GM19467 (cell line): Measurements from ENCODE around the gene PARD3B.

Experiments
- ATAC-seq: cut with Tn5 transposase; IDR thresholded peaks from one replicate; pipeline ENCODE4 v1.9.1; 2021; ENCODE audit warnings: mild to moderate bottlenecking, moderate library complexity; ENCODE audit not compliant: unreplicated experiment

Gene PARD3B

DNA sequence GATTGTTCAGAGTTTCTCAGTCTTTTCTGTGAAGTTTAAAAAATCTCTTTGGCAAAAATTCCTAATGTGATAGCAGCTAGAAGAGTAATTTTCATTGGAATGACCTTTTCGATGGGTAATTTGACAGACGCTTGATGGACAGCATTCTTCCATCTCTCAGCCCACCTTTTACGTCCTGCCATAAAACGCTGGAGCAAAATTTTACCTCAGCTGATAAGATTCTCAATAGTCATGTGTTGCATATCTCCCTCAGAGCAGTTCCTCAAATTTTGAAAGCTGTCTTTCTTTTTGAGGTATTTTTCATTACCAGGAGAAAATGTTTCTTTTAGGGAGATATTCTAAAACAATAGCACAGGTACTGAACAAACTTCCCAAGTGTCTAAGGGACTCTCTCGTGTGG lies 441.4 kb downstream of the PARD3B start:
- ATAC-seq, result no peak

DNA sequence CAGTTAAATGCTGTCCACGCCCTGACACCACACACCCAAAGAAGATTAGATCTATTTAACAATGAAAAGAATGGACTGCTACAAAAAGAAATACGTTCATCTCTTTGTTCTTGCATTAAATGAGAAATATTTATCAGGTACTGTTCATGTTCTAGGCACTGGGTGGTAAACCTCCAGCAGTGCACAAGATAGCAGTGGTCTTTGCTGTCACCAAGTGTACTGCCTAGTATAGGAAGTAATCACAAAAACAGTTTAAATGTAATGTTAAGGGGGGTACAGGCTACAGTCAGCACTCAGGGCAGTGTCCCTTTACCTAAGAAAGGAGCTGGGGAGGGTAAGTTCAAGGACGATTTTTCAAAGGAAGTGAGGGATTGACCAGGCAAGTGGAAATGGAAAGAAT lies 443.6 kb downstream of the PARD3B start:
- ATAC-seq, result no peak

DNA sequence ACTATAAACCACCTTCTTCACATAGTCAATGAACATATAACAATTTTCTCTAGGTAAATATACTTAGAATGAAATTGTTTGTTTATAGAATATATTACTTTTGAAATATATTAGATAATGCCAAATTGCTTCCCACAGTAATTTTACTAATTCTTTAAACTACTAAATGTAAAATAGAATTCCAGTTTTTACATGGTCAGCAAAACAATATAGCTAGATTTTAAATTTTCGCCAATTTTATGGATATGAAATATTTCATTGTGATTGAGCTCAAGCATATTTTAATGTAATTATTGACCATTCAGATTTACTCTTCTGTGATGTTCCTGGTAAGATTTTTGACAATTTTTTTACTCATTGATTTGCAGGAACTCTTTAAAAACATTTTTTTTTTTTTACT lies 444.6 kb downstream of the PARD3B start:
- ATAC-seq, result no peak

DNA sequence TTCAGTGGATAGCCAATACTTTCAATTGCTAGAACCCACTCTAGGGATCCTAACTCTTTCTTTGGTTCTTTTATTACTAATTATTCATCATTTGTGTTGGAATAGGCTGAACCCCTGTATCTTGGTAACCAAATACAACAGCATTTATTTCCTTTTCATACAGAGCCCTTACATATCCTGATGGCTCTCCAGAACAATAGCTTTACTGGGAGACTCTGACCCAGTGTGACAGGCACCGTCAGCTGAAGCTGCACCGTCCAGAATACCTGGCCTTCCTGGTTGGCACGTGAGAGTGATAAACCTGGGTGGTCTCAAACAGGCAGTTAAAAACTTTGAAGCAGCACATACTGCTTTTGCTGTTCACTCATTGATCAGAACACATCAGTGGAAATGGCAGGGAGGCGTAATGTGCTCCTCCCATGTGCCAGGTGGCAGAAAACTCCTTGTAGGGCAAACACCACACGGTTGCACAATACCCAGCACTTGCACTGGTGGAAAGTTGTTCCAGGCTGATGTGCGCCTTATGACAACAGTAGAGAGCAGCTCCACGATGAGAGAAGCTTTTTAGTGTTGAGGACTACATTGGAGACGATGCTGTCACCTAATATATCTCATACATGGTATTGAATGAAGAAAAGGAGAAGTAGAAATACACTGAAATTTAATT lies 456.2 kb downstream of the PARD3B start:
- no peak for ATAC-seq

DNA sequence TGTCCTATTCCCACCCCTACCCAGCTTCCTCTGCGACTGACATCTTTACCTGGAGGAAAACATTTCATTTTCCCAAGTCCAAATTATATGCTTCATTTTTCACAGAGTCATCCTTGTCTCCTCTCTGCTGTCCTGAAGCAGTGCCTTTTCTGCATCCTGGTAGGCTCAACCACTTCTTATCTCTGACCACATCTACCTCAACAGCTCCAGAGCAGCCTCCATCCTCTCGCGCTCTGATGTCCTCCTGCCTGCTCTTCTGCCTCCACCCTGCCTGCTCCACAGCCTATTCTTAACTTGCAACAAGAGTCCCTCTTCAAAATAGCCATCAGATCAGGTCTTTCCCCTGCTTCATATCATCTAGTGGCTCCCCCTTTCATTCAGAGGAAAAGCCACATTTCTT lies 457.1 kb downstream of the PARD3B start:
- ATAC-seq, result no peak

DNA sequence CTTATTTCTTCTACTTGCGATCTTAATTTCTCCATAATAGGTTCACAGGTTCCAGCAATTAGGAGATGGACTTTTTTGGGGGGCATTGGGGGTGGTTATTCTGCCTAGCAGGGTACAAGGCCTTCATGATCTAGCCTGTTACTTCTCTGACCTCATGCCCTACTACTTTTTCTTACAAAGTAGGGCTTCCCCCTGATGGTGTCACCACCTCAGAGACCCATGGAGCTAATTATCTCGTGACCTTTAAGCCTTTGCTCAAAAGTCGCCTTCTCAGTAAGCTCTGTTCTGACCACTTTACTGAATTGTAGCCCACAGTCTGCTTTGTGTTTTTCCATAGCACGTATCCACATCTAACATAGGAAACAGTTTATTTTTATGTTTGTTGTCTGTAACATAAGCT lies 458.0 kb downstream of the PARD3B start:
- ATAC-seq, result no peak

DNA sequence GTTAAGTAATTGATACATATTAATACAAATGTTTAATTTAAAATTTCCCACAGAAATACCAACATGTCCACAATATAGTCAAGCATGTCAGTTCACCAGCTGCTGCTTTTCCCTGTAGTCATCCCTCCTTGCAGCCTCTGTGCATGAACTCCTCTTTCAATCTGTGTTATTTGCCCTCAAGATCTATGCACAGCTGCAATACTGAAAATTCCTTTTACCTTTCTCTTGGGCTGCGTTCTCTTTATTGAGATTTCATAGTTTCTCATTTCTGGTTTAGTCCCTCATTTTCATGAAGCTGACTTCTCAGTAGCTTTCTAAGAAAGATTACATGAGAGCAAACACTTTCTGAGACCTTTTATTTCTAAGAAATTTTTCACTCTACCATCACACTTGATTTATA lies 464.9 kb downstream of the PARD3B start:
- no peak for ATAC-seq

DNA sequence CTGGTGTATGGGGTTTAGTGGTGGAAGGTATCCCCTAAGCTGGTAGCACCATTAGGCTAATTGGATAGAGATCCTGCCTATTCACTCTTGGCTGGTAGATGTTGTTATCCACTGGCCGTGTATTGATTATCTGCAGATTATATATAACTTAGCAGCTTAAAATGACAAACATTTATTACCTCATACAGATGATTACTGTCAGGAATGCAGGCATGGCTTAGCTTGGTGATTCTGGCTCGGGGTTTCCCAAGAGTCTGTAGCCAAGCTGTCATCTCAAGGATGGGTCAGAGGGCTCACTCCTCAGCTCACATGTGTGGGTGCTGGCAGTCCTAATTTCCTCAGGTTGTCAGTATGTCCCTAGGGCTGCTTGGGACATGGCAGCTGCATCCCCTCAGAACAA lies 465.8 kb downstream of the PARD3B start:
- ATAC-seq, result no peak

DNA sequence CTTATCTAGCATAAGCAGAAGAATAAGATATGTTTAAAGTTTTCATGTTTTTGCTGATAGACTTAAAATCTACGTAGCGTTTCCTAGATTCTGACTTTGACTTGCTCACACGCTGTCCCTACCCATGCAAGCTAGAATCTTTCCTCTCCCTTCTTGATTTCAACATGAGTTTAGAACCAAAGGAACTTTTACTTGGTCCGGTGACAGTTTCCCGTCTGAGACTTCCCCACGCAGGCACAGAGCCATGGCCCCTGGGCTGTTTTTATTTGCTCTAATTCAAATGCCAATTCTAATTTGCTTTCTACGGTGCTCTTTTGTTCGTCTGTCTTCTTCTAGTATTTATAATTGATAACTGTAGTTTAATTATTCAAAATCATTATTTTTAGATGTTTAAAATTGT lies 467.7 kb downstream of the PARD3B start:
- ATAC-seq, result no peak

DNA sequence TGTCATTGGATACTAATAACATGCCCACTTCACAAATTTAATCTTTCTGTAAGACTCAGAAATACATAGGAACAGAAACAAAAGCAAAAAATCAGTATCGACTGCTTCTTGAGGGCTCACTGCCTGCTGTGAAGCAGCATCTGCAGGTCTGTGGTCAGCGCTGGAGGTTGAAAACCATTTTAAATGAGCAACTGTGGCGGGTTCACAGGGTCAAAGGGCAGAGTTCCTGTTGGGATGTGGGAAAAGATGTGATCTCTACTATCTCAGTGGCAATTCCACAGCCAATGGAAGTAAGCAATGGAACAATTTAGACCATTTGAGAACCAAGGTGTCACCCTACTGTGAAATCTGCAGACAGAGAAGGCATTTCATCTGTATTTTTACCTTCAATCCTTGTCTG lies 468.3 kb downstream of the PARD3B start:
- ATAC-seq, result no peak

DNA sequence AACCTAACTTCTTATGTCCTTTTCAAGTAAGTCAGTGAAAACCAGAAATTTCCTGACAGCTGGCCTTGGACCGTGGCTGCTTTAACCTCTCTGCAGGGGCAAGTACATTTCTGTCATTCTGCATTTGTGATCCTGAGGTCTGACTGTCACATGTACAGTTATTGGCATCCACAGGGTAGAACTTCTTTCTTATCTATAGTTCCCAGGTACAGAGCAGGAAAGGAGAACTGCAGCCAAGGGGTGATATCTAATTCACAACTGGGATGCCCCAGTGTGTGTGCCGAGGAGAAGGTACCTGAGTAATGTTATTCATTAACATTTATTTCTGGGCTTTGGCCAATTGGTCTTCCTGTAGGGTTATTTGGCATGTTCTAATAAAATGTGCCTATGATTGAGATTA lies 468.9 kb downstream of the PARD3B start:
- ATAC-seq, result no peak

DNA sequence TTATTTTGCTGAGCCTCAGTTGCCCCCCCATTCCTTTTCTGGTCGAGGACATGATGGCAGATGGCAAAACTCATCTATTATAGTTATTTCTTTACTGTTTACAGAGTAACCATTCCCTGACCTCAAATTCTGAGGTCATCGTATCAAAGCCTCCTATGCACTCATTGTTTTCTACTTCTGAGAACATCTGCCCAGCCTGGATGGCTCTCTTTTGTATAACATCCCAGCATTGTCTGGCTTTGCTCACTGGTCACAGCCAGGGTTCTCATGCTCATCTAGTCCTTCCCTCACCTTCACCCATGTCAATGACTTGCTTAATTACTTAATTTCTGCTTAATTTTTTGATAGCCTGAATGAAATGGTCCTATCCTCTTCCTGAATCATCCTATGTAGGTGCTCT lies 472.1 kb downstream of the PARD3B start:
- ATAC-seq, result no peak

DNA sequence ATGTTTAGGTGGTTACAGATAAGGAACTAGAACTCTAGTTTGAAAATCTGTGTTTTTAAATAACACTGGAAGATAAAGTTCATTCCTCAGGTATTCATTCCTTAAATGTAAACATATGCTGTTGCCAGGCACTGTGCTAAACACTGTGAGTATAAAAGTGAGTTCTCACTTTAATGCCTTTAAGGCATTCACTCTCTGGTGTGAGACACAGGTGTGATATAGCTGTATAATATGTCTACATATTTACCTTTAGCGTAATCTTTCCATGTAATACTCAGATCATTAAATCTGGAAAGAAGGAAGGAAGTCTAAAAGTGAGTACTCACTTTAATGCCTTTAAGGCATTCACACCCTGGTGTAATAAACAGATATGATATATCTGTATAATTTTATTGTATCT lies 472.6 kb downstream of the PARD3B start:
- ATAC-seq, result no peak

DNA sequence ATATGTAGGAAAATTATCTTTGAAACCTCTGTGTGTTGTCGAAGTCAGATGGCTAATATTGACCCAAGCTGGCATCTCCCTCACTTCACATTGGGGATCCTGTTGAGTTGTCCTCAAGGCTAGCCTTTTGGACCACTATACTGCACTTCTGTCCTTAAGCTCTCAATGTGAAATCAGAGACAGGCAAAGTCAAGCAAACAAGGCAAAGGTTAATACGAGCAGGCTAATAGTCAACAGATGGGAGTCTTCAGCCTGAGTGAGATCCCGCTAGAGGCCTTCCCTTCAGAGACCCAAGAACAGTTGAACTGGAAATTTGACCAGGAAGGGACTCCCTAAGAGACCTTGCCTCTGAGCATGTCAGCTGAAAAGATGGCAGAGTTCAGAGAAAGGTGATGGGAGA lies 475.4 kb downstream of the PARD3B start:
- ATAC-seq, result no peak

DNA sequence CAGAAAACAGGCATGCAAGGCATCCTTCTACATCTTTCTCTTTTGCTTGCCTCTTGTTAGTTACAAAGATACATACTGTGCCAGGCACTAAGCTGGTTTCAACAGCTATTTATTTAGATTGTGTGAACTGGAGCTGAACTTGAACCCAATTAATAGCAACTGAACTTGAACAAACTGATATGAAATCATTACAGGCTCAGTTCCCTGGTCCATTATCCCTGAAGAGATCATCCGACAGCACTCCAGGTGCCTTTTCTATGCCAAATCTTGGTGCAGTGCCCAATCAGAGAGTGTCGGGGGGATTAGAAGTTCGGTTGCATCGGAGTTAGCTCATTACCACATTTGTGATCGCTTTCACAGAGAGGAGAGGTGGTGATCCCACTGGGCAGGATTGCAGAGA lies 477.6 kb downstream of the PARD3B start:
- ATAC-seq, result no peak

DNA sequence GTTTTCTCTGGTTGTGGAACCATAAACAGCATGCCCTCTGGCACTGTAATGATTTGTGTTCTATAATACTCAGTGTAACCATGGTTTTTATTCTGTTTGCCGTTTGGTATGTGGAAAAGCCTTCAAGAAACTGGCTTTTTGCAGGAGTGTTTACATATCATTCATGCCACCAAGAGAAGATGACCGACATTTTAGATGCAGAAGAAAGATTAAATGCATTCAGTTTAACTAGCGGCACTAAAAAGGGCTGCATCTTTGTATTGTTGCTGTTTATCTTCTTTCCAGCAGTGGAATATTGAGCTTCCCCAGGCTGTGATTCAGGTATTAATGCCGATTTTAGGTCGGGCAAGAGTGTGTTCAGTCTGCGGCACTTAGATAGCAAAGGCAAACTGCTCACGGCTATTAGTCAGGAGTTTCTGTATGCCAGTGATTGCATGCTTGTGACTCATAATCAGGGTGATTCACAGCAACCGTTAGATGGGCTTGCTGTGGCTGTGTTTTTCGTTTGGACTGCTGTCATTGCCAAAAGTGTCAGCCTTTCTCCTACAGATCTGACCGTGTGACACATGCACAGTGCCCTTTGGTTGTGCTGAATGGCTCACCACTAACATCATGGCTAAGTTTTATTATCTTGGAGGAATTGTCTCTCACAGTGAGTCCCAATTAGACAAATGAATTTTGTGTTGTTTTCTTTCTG lies 479.7 kb downstream of the PARD3B start:
- ATAC-seq, result no peak

DNA sequence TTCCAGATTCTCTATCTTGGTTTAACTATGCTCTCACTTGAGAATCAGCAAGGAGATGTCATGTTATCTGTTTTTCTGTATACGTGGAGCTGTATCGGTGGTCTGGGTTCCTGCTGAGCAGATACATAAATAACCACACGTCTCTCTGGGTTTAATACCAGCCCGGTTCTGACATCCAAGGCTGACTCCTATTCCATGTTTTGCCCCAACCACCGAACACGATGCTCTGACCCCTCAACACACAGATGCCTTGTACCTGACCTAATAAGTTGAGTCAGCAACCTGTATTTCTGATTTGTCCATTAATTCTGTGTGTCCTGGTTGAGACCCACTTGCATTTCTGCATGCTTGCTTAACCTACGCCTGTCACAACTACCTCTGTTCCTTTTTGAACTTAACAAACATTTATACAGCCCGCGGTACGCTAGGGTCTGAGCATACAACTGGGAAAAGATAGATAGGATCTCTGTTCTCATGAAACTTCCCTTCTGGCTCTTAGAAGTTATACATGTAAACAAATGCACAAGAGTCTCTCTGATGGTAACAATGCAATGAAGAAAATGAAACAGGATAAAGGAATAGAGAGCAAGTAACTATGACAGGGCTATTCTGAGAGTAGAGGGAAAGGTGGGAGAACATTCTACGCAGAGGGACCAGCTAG lies 480.4 kb downstream of the PARD3B start:
- no peak for ATAC-seq

DNA sequence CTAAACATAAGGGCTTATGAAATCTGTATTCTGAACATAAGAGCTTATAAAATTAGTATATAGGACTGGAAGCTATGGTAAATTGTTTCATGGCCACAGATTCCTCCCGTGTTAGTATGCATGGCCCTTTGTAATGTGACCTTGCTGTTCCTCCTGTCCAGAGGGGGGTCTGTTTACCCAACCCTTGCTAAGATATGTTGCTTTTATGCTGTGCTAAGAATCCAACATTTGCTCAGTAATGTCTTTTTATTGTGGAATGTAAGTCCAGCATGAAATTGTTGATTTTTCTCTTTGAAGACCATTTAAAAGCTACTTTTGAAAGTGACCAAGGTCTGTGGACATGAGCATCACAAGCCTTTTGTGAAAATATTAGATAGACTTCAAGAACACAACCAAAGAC lies 485.4 kb downstream of the PARD3B start:
- no peak for ATAC-seq

DNA sequence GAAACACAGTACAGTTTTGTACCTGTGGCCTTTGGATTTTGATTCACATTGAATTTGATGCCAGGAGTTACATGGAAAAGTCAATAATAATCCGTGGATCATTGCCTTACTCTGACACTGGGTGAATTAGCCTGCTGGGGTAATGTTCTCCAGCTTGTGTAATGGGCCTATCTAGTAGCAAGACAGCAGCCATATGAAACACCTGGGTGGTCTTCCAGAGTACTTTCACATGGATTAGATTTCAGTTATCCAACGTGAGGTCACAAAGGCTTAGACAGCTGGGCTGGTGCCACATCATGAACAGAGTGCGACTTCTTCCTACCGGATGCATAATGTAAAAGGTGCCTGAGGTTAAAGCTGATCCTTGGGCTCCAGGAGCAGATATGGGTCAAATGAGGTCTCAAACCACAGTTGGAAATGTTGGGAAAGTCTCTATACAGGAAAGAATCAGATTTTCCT lies 486.8 kb downstream of the PARD3B start:
- no peak for ATAC-seq

DNA sequence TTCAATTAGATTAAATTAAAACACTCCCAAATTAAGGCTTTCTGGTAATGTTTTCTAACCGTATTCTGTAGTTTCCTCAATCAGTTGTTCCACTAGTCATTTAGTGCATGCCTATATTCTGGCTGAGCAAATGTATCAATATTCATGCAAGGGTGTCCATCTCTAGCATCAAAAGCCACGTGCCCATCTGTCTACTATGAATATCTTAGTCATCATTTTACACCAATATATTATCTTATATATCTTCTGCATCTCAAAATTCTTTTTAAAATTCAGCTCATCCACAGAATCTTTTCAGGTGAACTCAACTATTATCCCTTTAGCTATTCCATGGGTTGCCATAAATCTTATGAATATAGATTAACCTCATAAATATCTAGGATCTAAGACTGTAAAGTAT lies 488.2 kb downstream of the PARD3B start:
- ATAC-seq, result no peak

DNA sequence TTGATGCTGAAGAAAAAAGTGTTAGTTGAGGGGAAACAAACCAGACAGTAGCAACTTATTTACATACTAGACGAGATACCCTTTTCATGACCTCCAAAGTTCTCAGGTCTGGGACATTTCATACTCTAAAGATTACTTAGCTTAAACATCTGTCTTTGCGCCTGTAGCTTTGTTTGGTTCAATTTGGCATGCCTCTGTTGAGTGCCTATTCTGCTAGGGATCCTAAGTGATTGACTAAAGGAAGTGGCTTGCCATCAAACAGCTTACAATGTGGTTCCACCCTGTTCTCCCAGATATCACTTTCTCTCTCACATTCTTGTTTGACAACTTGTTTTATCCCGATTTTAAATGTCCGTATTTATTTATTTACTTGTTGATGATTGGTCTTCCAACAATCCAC lies 488.8 kb downstream of the PARD3B start:
- no peak for ATAC-seq

DNA sequence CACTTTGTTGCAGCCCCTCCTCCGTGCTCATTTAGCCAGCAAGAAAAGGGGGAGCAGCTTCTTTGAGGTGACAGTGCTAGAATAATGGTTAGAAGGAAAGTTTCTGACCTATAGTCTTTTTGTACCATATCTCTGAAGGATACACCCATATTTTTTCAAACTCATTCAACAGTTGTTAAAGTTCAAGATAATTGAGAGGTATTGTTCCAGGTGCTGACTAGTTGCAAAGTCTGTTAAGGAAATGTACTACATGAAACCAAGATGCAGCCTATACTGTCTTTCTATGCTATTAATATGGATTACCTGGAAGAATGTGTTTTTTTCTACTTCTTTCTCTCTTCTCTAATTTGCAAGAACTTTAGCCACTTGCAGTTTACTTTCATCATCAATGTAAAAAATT lies 495.0 kb downstream of the PARD3B start:
- ATAC-seq, result no peak
